GM21381 (cell line): Measurements from ENCODE around the gene ARAP1.
A peak's percentile ranks its signal among the peaks of the same experiment; 100 is the strongest.

Experiments
- ATAC-seq: cut with Tn5 transposase; IDR thresholded peaks from one replicate; pipeline ENCODE4 v1.9.1; 2021; ENCODE audit warnings: mild to moderate bottlenecking, moderate library complexity; ENCODE audit not compliant: unreplicated experiment

The ARAP1 gene

GRCh38 chr11:72764503-72764902 is 12.3 kb upstream of the ARAP1 start:
- no peak for ATAC-seq

GRCh38 chr11:72763823-72764222 is 11.6 kb upstream of the ARAP1 start:
- ATAC-seq: no peak

- ATAC-seq: peak; percentile 46
Observed at GRCh38 chr11:72762641-72763304, 10.6 kb upstream of the ARAP1 start.

GRCh38 chr11:72760539-72761405 is 8.6 kb upstream of the ARAP1 start:
- ATAC-seq: no peak

GRCh38 chr11:72759468-72759985 is 7.3 kb upstream of the ARAP1 start:
- ATAC-seq: no peak

GRCh38 chr11:72758690-72759389 is 6.6 kb upstream of the ARAP1 start:
- no peak for ATAC-seq

- no peak for ATAC-seq
Observed at GRCh38 chr11:72758304-72758689, 6.1 kb upstream of the ARAP1 start.

GRCh38 chr11:72755713-72756285 is 3.6 kb upstream of the ARAP1 start:
- ATAC-seq: no peak

- no peak for ATAC-seq
Observed at GRCh38 chr11:72754544-72755155, 2.4 kb upstream of the ARAP1 start.

GRCh38 chr11:72754149-72754543 is 1.9 kb upstream of the ARAP1 start:
- no peak for ATAC-seq

GRCh38 chr11:72753341-72754148 is 1.3 kb upstream of the ARAP1 start:
- no peak for ATAC-seq

- no peak for ATAC-seq
Observed at GRCh38 chr11:72751116-72752087, 806 bp downstream of the ARAP1 start.

- no peak for ATAC-seq
Observed at GRCh38 chr11:72750556-72751115, 1.6 kb downstream of the ARAP1 start.

GRCh38 chr11:72750086-72750485 is 2.1 kb downstream of the ARAP1 start:
- ATAC-seq: no peak

GRCh38 chr11:72747289-72747855 is 4.8 kb downstream of the ARAP1 start:
- ATAC-seq: no peak

GRCh38 chr11:72746821-72747220 is 5.4 kb downstream of the ARAP1 start:
- no peak for ATAC-seq

- ATAC-seq: no peak
Observed at GRCh38 chr11:72745925-72746550, 6.2 kb downstream of the ARAP1 start.

- ATAC-seq: no peak
Observed at GRCh38 chr11:72745511-72745910, 6.7 kb downstream of the ARAP1 start.
